Smooth muscle cell (in vitro differentiated cells): ENCODE data around the gene INHBE. TPM values are rescaled to one million over a fixed set of nuclear protein-coding genes. Genes with fewer than 3 reads are reported as not detected.

Source experiments
- DNase-seq: peaks from one replicate; lab custom pipeline; 2025; ENCODE audit not compliant: unreplicated experiment; lab: John Stamatoyannopoulos, UW
- H2AFZ ChIP-seq: fragments of 200-600 bp; sonication (generic); 2 replicates; pipeline ENCODE4 v1.6.0; 2016; ENCODE audit warnings: antibody characterized with exemption, low read depth, mild to moderate bottlenecking
- H3F3A ChIP-seq: fragments of 200-600 bp; sonication (generic); 2 replicates; pipeline ENCODE4 v1.6.0; 2017; ENCODE audit warnings: antibody characterized with exemption, low read depth
- H3K27ac ChIP-seq: fragments of 200-600 bp; sonication (generic); 2 replicates; pipeline ENCODE4 v1.5.1; 2016; ENCODE audit warnings: low read depth, mild to moderate bottlenecking
- H3K27me3 ChIP-seq: fragments of 200-600 bp; sonication (generic); 2 replicates; pipeline ENCODE4 v1.6.1; 2016; ENCODE audit warnings: low read depth, mild to moderate bottlenecking
- H3K36me3 ChIP-seq: fragments of 200-600 bp; sonication (generic); 2 replicates; pipeline ENCODE4 v1.5.1; 2016; ENCODE audit warnings: low read depth
- H3K4me1 ChIP-seq: fragments of 200-600 bp; sonication (generic); 2 replicates; pipeline ENCODE4 v1.5.1; 2016; ENCODE audit warnings: low read depth
- H3K4me2 ChIP-seq: fragments of 200-600 bp; sonication (generic); 2 replicates; pipeline ENCODE4 v1.6.0; 2016; ENCODE audit warnings: mild to moderate bottlenecking
- H3K4me3 ChIP-seq: fragments of 200-600 bp; sonication (generic); 2 replicates; pipeline ENCODE4 v1.5.1; 2016; ENCODE audit warnings: mild to moderate bottlenecking
- H3K79me2 ChIP-seq: fragments of 200-600 bp; sonication (generic); 2 replicates; pipeline ENCODE4 v1.6.0; 2016; ENCODE audit warnings: low read depth, mild to moderate bottlenecking
- H3K9ac ChIP-seq: fragments of 200-600 bp; sonication (generic); 2 replicates; pipeline ENCODE4 v1.6.0; 2016; ENCODE audit warnings: low read depth
- H3K9me3 ChIP-seq: fragments of 200-600 bp; sonication (generic); replicated peaks from 2 replicates; pipeline ENCODE4 v1.5.1; 2016; ENCODE audit warnings: low read depth
- H4K20me1 ChIP-seq: fragments of 200-600 bp; sonication (generic); 2 replicates; pipeline ENCODE4 v1.6.0; 2016; ENCODE audit warnings: low read depth
- CTCF ChIP-seq: fragments of 200-600 bp; sonication (generic); IDR thresholded peaks from 2 replicates; pipeline ENCODE4 v1.5.1; 2017; ENCODE audit warnings: borderline replicate concordance, mild to moderate bottlenecking, antibody characterized with exemption; ENCODE audit not compliant: insufficient read depth, poor library complexity, severe bottlenecking
- WGBS: methylation state at CpG from one replicate; pipeline ENCODE4 v1.1.7; 2016; ENCODE audit warnings: low lambda C conversion rate; 5-methylcytosine and 5-hydroxymethylcytosine counted together
- polyA plus RNA-seq: library from polyadenylated mRNA; unstranded; fragments of >200 nt; fragmentation: Nextera tagmentation; extraction: Ambion mirVana; gene quantifications from 2 replicates; pipeline ENCODE4 v1.2.1, GENCODE V29; 2016
- total RNA-seq: library from RNA; depleted of rRNA; stranded (reverse); fragments of >200 nt; gene quantifications from 2 replicates; pipeline ENCODE4 v1.2.3, GENCODE V29; 2014

Gene INHBE
- total and polyA plus RNA-seq, 2 experiments from 2014 or later = 2.1 to 11.5 TPM

DNA sequence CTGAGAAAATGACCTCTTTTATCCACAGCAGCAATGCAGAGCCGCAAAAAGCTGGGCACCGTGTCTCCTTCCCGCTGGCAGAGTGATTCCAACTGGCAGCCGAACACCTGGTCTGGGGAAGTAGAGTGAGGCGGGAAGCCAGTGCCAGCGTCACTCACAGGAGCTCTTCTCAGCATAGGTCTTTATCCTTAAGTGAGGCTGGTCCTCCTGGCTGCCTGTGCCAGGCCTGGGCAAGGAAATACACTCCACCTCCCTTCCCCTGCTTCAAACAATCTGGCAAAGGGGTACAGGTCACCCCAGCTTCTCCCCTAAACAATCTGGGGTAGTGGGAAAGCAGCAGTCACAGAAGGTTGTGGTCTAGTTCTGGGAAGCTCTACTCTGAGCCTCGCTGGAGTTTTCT is 19.8 kb downstream of the INHBE start:
- no peaks in the 10 kb centered on the region for H3K36me3 ChIP-seq
- peak overlapping the region; percentile 44 for H3K4me3 ChIP-seq
- no peak overlapping the region for H3K9ac ChIP-seq
- no peak for TF ChIP-seq CTCF
- WGBS = 65% methylated on average over 7 of the region's 7 CpGs
- H3K4me1 ChIP-seq = peaks cover 13% of the 10 kb centered on the region
- H3K79me2 ChIP-seq = no peaks in the 10 kb centered on the region
- H3K9me3 ChIP-seq = no peaks in the 10 kb centered on the region
- no peak overlapping the region for H2AFZ ChIP-seq
- DNase-seq = no peak
- H3K4me2 ChIP-seq = peak overlapping the region; percentile 84
- H4K20me1 ChIP-seq = no peaks in the 10 kb centered on the region
- H3K27me3 ChIP-seq = peaks cover 63% of the 10 kb centered on the region
- no peak overlapping the region for H3K27ac ChIP-seq
- no peaks in the 10 kb centered on the region for H3F3A ChIP-seq

DNA sequence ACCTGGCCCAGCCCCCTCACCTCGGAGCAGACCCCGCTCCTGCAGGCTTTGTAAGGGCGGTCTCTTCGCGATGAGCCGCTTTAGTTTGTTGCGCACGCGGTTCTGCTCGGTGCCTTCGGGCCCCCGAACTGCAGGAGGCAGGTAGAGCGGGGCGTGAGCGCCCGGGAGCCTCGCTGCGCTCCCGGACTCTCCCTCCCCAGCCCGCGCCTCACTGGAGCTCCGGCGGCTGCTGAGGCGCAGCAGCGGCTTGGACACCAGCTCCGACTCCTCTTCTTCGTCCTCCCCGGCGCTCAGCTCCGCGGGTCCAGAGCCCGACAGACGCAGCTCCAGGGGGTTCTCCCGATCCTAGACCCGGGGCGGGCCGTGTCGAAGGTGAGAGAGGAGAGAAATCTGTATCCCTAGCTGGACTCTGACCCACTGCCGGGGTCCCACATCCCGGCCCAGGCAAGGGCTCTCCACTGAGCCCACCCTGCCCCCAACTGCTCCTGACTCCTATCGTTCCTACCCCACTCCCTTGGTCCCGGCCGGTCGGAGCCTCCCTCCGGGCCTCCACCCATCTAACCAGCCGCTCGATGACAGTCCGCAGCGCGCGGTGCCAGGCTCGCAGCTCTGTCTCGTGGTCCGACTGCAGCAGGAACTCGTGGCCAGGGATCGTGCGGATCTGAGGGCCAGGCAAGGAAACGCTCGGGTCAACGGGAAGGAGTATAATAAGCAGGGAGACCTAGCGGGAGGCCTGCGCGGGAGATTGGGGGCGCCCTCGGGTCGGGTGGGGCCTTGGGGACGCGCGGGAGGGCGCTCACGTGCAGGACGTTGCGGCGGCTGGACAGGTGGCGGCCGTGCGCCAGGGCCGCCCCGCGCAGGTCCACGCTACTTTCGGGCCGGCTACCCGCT is 20.4 kb downstream of the INHBE start:
- peak overlapping the region; percentile 44 for H3K4me3 ChIP-seq
- no peaks in the 10 kb centered on the region for H3F3A ChIP-seq
- no peaks in the 10 kb centered on the region for H3K9me3 ChIP-seq
- H4K20me1 ChIP-seq = no peaks in the 10 kb centered on the region
- H3K4me2 ChIP-seq = peak overlapping the region; percentile 84
- H3K9ac ChIP-seq = no peak overlapping the region
- 4% methylated on average over 50 of the region's 84 CpGs for WGBS
- TF ChIP-seq CTCF = no peak
- peaks cover 67% of the 10 kb centered on the region for H3K27me3 ChIP-seq
- no peak for DNase-seq
- H3K79me2 ChIP-seq = no peaks in the 10 kb centered on the region
- H2AFZ ChIP-seq = no peak overlapping the region
- no peak overlapping the region for H3K27ac ChIP-seq
- H3K36me3 ChIP-seq = no peaks in the 10 kb centered on the region
- H3K4me1 ChIP-seq = peaks cover 13% of the 10 kb centered on the region

DNA sequence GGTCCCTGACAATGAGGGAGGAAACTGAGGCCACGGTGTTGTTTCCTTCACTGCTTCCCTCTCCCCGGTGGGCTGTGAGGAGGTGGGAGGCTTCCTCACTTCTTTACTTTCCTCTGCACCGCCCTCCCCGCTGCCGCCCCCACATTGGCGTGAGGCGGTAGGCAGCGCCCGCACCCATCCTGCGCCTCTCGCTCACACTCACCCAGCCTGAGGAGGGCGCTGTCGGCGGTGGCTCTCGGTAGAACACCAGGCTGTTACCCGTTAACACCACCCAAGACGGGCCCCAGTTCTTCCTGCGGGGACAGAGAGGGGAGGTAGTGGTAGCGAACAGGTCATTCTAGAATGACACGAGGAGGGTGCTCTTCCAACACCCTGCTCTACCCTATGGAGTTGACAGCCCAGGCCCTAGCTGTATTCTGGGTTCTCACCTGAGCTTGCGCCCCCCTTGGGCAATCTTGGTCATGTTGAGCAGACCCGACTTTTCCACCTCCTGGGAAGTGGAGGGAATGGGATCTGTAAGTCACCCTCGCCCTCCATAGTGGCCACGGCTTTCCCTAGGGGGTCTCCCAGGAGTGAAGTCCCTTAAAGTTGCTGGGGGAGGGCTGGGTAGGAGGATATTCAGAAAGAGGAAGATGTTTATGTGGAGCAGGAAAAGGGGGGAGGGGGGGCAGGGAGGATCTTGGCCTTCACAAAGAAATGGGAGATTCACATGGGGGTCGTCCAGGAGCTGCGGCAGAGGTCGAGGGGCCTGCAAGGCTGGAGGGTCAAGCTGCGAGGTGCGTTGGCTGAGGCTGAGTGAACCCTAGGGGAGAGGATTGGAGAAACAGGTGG is 21.3 kb downstream of the INHBE start:
- no peaks in the 10 kb centered on the region for H3K9me3 ChIP-seq
- no peaks in the 10 kb centered on the region for H3F3A ChIP-seq
- peaks cover 72% of the 10 kb centered on the region for H3K27me3 ChIP-seq
- H3K4me3 ChIP-seq = peak overlapping the region; percentile 44
- no peaks in the 10 kb centered on the region for H4K20me1 ChIP-seq
- 42% methylated on average over 28 of the region's 29 CpGs for WGBS
- no peak overlapping the region for H2AFZ ChIP-seq
- no peak overlapping the region for H3K27ac ChIP-seq
- H3K4me1 ChIP-seq = peaks cover 13% of the 10 kb centered on the region
- H3K9ac ChIP-seq = no peak overlapping the region
- no peaks in the 10 kb centered on the region for H3K36me3 ChIP-seq
- peak overlapping the region; percentile 84 for H3K4me2 ChIP-seq
- no peak for TF ChIP-seq CTCF
- H3K79me2 ChIP-seq = no peaks in the 10 kb centered on the region
- no peak for DNase-seq
